T-cell (primary cell): ENCODE results near the gene SNX32. TPM values are rescaled to one million over a fixed set of nuclear protein-coding genes. Genes with fewer than 3 reads are reported as not detected.

ENCODE experiments used
- ATAC-seq, 4 experiments: fragments of 200-7000 bp in 3 of 4; fragments of 150-1000 bp in 1 of 4; cut with Tn5 transposase; replicated peaks in 1 of 4; 1 replicate in 3 of 4; 2 replicates in 1 of 4; pipeline ENCODE4 v1.10.0; 2021; ENCODE audit warnings: moderate library complexity in 3 of 4, mild to moderate bottlenecking in 2 of 4, moderate number of reproducible peaks in 1 of 4
- CTCF ChIA-PET, 2 donors: fragments of 300-600 bp; sonication (Branson Sonifier 250); formaldehyde crosslinking; loops; one replicate each; lab custom pipeline; 2022; ENCODE audit warnings: antibody characterized with exemption in 2 of 2; lab: Charles Lee
- POLR2A ChIA-PET, 2 donors: fragments of 300-600 bp; sonication (Branson Sonifier 250); formaldehyde crosslinking; loops; one replicate each; lab custom pipeline; 2022; ENCODE audit warnings: antibody characterized with exemption in 2 of 2; lab: Charles Lee
- DNase-seq, 35 experiments: peaks; one replicate each; pipeline versions ENCODE4 v3.0.0 to v3.0.0-alpha.2; 2013 to 2023
- H3K27ac ChIP-seq: one replicate; pipeline ENCODE4 v1.5.1; 2013; ENCODE audit warnings: low read length
- H3K27me3 ChIP-seq, 2 experiments: replicated peaks in 1 of 2; 1 replicate in 1 of 2; 2 replicates in 1 of 2; pipeline versions ENCODE4 v1.6.1 to v1.7.0; 2013; ENCODE audit warnings: low read length in 1 of 2, mixed read lengths in 1 of 2; ENCODE audit not compliant: control insufficient read depth in 2 of 2, insufficient read depth in 2 of 2; ENCODE audit errors: extremely low read depth in 1 of 2
- H3K36me3 ChIP-seq, 2 donors: 1 replicate in 1 of 2; 2 replicates in 1 of 2; pipeline versions ENCODE4 v1.6.1 to v1.7.0; 2013; ENCODE audit warnings: low read length in 1 of 2; ENCODE audit not compliant: control insufficient read depth in 2 of 2, insufficient read depth in 1 of 2; ENCODE audit errors: extremely low read depth in 1 of 2
- H3K4me1 ChIP-seq, 2 experiments: 1 replicate in 1 of 2; 2 replicates in 1 of 2; pipeline versions ENCODE4 v1.6.1 to v1.7.0; 2013; ENCODE audit warnings: low read length in 2 of 2, mixed read lengths in 1 of 2; ENCODE audit not compliant: insufficient read depth in 2 of 2, control insufficient read depth in 1 of 2; ENCODE audit errors: extremely low read depth in 1 of 2
- H3K4me3 ChIP-seq, 2 donors: 1 replicate in 1 of 2; 2 replicates in 1 of 2; pipeline versions ENCODE4 v1.5.1 to v1.7.0; 2013; ENCODE audit warnings: mild to moderate bottlenecking in 2 of 2, low read length in 1 of 2, moderate library complexity in 1 of 2; ENCODE audit not compliant: control insufficient read depth in 1 of 2; ENCODE audit errors: extremely low read depth in 1 of 2
- H3K9me3 ChIP-seq: 2 replicates; pipeline ENCODE4 v1.7.0; 2013
- H3K27ac Mint-ChIP-seq, 2 donors: one replicate each; pipeline ENCODE4 v1.8.0; 2020 to 2021; ENCODE audit warnings: mild to moderate bottlenecking in 2 of 2, mixed read lengths in 2 of 2
- H3K27me3 Mint-ChIP-seq, 2 donors: one replicate each; pipeline ENCODE4 v1.8.0; 2021 to 2022; ENCODE audit warnings: mixed read lengths in 2 of 2
- H3K36me3 Mint-ChIP-seq: one replicate; pipeline ENCODE4 v1.8.0; 2021; ENCODE audit warnings: mixed read lengths
- H3K4me1 Mint-ChIP-seq, 3 donors: one replicate each; pipeline ENCODE4 v1.8.0; 2020 to 2022; ENCODE audit warnings: mixed read lengths in 3 of 3, mild to moderate bottlenecking in 1 of 3
- H3K4me3 Mint-ChIP-seq, 3 donors: one replicate each; pipeline ENCODE4 v1.8.0; 2020 to 2022; ENCODE audit warnings: mild to moderate bottlenecking in 3 of 3, mixed read lengths in 3 of 3, moderate library complexity in 3 of 3
- H3K9me3 Mint-ChIP-seq, 3 donors: one replicate each; pipeline ENCODE4 v1.8.0; 2020 to 2022; ENCODE audit warnings: mixed read lengths in 3 of 3
- WGBS: methylation state at CpG from one replicate; pipeline ENCODE4 v1.1.5; 2013; ENCODE audit warnings: missing lambda C conversion rate; ENCODE audit not compliant: insufficient coverage; 5-methylcytosine and 5-hydroxymethylcytosine counted together
- total RNA-seq, 35 experiments: library from RNA in 6 of 35; stranded (reverse) in 6 of 35; fragments of 120-200 nt in 1 of 35; gene quantifications; one replicate each; pipeline versions ENCODE4 v1.2.1 to v1.2.4 and lab custom pipeline; 2013 to 2026

SNX32 gene
- total RNA-seq, 5 donors from 2014 or later (not counting 1 experiment from before 2014, with no cell fraction given): 0.26 to 1.4 (median 1.2) TPM

DNA sequence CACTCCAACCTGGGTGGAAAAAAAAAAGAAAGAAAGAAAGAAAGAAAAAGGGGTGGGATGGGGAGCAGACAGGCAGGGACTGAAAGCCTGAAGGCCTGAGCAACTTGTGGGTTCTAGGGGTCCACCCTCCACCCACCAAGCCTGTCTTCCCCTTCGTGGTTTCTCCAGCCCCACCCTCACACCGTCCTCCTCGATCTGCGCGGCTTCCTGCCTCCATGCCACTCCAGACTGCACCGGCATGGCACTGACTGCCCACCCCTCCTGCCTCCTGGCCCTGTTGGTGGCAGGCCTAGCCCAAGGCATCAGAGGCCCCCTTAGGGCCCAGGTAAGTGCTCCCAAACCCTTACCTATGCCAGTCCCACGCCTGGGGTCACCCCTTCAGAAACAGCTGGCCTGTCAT is 45.9 kb downstream of the SNX32 start, which contains the start of gene CTSW:
Gene CTSW (plus strand): TSS at position 221 of the 400 bp plus-strand sequence. CDS start 18 bp downstream, at position 239.
- 0% methylated on average over 5 of the region's 7 CpGs for WGBS
- Histone ChIP-seq H3K4me3 (peak within 1 kb of the TSS in 1 of 2 donors; percentile 61), H3K27me3 (no peaks in the 10 kb centered on the region), H3K27ac (peak within 1 kb of the TSS; percentile 63), H3K36me3 (peaks cover 11 to 27% of the 10 kb centered on the region in 2 donors), H3K4me1 (peaks cover 6 to 57% of the 10 kb centered on the region in 2 experiments), H3K9me3 (no peaks in the 10 kb centered on the region)
- Mint-ChIP-seq H3K36me3 (peaks cover 3% of the 10 kb centered on the region), H3K4me1 (peaks cover 30 to 51% (median 39%) of the 10 kb centered on the region in 3 donors), H3K27me3 (no peaks in the 10 kb centered on the region), H3K9me3 (no peaks in the 10 kb centered on the region), H3K4me3 (peak within 1 kb of the TSS; percentile 64 to 78 (median 77)), H3K27ac (peak within 1 kb of the TSS; percentile 90 to 92)
- CTCF ChIA-PET: no interaction called here
- DNase-seq: peak in 17 of 35 experiments; percentile 19 to 67 (median 41)
- ATAC-seq: peak; percentile 69 to 79 (median 72)
- POLR2A ChIA-PET: interaction anchor here in 1 of 2 donors (0.6 kb wide), 1 partner anchor 313 kb away, joined by 6 read pairs; no protein-coding TSS in a partner anchor

DNA sequence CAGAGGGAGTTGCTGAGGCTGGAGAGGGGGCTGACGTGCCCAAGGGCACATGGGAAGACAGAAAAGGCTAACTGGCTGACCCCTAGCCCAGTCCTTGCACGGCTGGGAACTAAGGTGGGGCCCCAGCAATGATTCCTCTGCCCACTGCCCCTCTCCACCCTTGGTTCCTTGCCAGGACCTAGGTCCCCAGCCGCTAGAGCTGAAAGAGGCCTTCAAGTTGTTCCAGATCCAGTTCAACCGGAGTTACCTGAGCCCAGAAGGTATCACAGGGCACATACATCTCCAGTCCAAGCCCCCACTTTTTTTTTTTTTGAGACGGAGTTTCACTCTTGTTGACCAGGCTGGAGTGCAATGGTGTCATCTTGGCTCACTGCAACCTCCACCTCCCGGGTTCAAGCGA is 46.3 kb downstream of the SNX32 start:
- Histone ChIP-seq H3K27ac (peak overlapping the region; percentile 63), H3K4me1 (peaks cover 6 to 61% of the 10 kb centered on the region in 2 experiments), H3K36me3 (peaks cover 11 to 31% of the 10 kb centered on the region in 2 donors), H3K27me3 (no peaks in the 10 kb centered on the region), H3K9me3 (no peaks in the 10 kb centered on the region), H3K4me3 (peak overlapping the region in 1 of 2 donors; percentile 61)
- ATAC-seq (peak in 1 of 4 experiments; percentile 6), DNase-seq (no peak)
- no peaks in the 10 kb centered on the region for H3K9me3 Mint-ChIP-seq
- H3K36me3 Mint-ChIP-seq: peaks cover 4% of the 10 kb centered on the region
- WGBS: 55% methylated on average over 5 of the region's 7 CpGs
- H3K4me1 Mint-ChIP-seq: peaks cover 34 to 54% (median 43%) of the 10 kb centered on the region in 3 donors
- H3K27me3 Mint-ChIP-seq: no peaks in the 10 kb centered on the region
- H3K4me3 Mint-ChIP-seq: peak overlapping the region; percentile 64 to 78 (median 77)
- CTCF ChIA-PET: no interaction called here
- peak overlapping the region; percentile 90 to 92 for H3K27ac Mint-ChIP-seq
- POLR2A ChIA-PET: interaction anchor here in 1 of 2 donors (0.6 kb wide), 1 partner anchor 314 kb away, joined by 6 read pairs; no protein-coding TSS in a partner anchor

DNA sequence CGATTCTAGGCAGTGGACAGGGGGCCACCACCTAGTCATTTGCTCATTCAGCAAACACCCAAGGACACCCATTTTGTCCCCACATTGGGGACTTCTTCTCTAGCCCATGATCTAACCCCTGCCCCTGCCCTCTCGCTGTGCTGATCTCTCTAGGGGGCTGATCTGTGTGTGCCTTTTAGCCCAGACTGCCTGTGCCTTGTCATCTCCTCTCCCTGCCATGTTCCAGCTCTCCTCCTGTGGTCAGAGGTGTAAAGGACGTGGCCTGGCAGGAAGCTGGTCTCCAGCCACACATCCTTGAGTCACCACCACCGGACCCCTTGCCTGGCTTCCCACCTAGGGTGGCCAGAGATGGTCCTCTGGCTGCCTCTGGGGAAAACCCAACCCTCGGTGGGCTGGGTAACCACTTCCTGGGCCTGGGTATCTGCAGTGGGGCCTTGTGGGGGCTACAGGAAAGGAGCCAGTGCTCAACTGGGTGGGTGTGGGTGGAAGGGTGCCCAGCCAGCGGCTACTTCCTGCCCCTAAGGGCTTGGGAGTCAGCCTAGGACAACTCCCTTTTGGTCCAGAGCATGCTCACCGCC is 47.2 kb downstream of the SNX32 start:
- whole genome bisulfite sequencing: 44% methylated on average over 3 of the region's 7 CpGs
- peaks cover 18 to 39% of the 10 kb centered on the region in 2 donors for H3K36me3 ChIP-seq
- ChIA-PET CTCF (interaction anchor here (0.6 to 1.5 kb wide), 3 partner anchors 10 to 268 kb away, joined by 3 to 4 read pairs (median 3); partner anchors contain the start of genes CCDC85B (in 1 of the 2) and MUS81 (in 1 of the 2)), POLR2A (no interaction called here)
- peak overlapping the region; percentile 32 to 78 (median 77) for H3K4me3 Mint-ChIP-seq
- no peaks in the 10 kb centered on the region for H3K27me3 ChIP-seq
- H3K27ac ChIP-seq: peak overlapping the region; percentile 49
- no peaks in the 10 kb centered on the region for H3K9me3 Mint-ChIP-seq
- peak in 1 of 4 experiments; percentile 5 for ATAC-seq
- peak overlapping the region; percentile 90 to 92 for H3K27ac Mint-ChIP-seq
- H3K4me1 ChIP-seq: peaks cover 6 to 65% of the 10 kb centered on the region in 2 experiments
- H3K36me3 Mint-ChIP-seq: peaks cover 4% of the 10 kb centered on the region
- H3K9me3 ChIP-seq: no peaks in the 10 kb centered on the region
- peak overlapping the region in 1 of 2 donors; percentile 24 for H3K4me3 ChIP-seq
- H3K4me1 Mint-ChIP-seq: peaks cover 38 to 58% (median 44%) of the 10 kb centered on the region in 3 donors
- DNase-seq: no peak
- no peaks in the 10 kb centered on the region for H3K27me3 Mint-ChIP-seq

DNA sequence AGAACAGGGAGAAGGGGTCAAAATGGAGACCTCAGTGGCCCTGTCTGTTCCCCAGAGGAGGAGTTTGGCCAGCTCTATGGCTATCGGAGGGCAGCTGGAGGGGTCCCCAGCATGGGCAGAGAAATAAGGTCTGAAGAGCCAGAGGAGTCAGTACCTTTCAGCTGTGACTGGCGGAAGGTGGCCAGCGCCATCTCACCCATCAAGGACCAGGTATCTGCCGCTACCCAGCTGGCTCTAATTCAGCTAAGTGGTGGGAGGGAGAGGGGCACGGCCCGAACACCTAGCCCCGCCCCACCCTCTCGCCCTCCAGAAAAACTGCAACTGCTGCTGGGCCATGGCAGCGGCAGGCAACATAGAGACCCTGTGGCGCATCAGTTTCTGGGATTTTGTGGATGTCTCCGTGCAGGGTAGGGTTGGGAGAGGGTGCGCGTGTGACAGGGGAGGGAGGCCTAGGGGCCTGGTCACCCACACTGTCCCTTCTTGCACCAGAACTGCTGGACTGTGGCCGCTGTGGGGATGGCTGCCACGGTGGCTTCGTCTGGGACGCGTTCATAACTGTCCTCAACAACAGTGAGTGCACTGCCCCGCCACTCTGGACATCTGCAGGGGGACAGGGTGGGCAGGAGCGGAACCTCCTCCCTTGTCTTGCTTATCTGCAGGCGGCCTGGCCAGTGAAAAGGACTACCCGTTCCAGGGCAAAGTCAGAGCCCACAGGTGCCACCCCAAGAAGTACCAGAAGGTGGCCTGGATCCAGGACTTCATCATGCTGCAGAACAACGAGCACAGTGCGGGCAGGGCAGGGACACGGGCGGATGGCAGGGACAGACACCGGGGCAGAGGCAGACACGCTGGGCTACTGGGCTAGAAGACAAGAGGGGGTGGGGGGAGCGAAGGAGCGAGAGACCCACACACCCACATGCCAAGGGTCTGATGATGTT is 48.6 kb downstream of the SNX32 start:
- ChIA-PET CTCF (interaction anchor here in 1 of 2 donors (1.5 to 9.7 kb wide), 2 partner anchors 8 to 23 kb away, joined by 4 to 167 read pairs; partner anchors contain the start of genes CCDC85B, CFL1 and MUS81), POLR2A (no interaction called here)
- H3K27ac Mint-ChIP-seq: peak overlapping the region; percentile 8 to 92
- 89% methylated on average over 18 of the region's 30 CpGs for WGBS
- no peaks in the 10 kb centered on the region for H3K27me3 Mint-ChIP-seq
- no peak overlapping the region for H3K4me3 Mint-ChIP-seq
- Histone ChIP-seq H3K4me1 (peaks cover 6 to 64% of the 10 kb centered on the region in 2 experiments), H3K27me3 (no peaks in the 10 kb centered on the region), H3K27ac (no peak overlapping the region), H3K4me3 (no peak overlapping the region), H3K9me3 (no peaks in the 10 kb centered on the region), H3K36me3 (peaks cover 18 to 45% of the 10 kb centered on the region in 2 donors)
- H3K9me3 Mint-ChIP-seq: no peaks in the 10 kb centered on the region
- peaks cover 4% of the 10 kb centered on the region for H3K36me3 Mint-ChIP-seq
- DNase-seq (peak in 1 of 35 experiments; percentile 12), ATAC-seq (no peak)
- peaks cover 48 to 67% (median 55%) of the 10 kb centered on the region in 3 donors for H3K4me1 Mint-ChIP-seq

DNA sequence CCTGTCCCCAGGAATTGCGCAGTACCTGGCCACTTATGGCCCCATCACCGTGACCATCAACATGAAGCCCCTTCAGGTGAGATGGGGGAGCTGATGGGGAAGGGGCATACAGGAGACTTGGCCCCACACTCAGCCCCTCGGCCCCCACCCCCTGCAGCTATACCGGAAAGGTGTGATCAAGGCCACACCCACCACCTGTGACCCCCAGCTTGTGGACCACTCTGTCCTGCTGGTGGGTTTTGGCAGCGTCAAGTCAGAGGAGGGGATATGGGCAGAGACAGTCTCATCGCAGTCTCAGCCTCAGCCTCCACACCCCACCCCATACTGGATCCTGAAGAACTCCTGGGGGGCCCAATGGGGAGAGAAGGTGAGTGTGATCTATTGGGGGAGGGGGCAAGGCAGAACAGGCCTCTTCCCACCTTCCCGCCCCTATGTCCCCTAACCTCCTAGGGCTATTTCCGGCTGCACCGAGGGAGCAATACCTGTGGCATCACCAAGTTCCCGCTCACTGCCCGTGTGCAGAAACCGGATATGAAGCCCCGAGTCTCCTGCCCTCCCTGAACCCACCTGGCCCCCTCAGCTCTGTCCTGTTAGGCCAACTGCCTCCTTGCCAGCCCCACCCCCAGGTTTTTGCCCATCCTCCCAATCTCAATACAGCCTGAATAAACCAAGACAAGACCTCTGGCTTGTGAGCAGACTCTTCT is 49.4 kb downstream of the SNX32 start:
- ChIA-PET CTCF (interaction anchor here (0.6 to 9.7 kb wide), 4 partner anchors 11 to 172 kb away, joined by 3 to 167 read pairs (median 4); partner anchors contain the start of genes CFL1 (in 1 of the 2) and MUS81 (in 1 of the 2)), POLR2A (no interaction called here)
- peaks cover 6 to 66% of the 10 kb centered on the region in 2 experiments for H3K4me1 ChIP-seq
- no peaks in the 10 kb centered on the region for H3K27me3 ChIP-seq
- Mint-ChIP-seq H3K4me3 (no peak overlapping the region), H3K27me3 (no peaks in the 10 kb centered on the region), H3K36me3 (peaks cover 4% of the 10 kb centered on the region), H3K27ac (no peak overlapping the region), H3K9me3 (no peaks in the 10 kb centered on the region), H3K4me1 (peaks cover 56 to 68% (median 61%) of the 10 kb centered on the region in 3 donors)
- H3K36me3 ChIP-seq: peaks cover 18 to 45% of the 10 kb centered on the region in 2 donors
- no peak overlapping the region for H3K27ac ChIP-seq
- 90% methylated on average over 6 of the region's 13 CpGs for WGBS
- DNase-seq: no peak
- no peak overlapping the region for H3K4me3 ChIP-seq
- H3K9me3 ChIP-seq: no peaks in the 10 kb centered on the region
- no peak for ATAC-seq
